Measurements from ENCODE around the gene ANAPC2. TPM values are rescaled to one million over a fixed set of nuclear protein-coding genes. Genes with fewer than 3 reads are reported as not detected.

The ANAPC2 gene
- total and polyA plus RNA-seq, 4 experiments from 2014 or later = 3.2 to 125 (median 60.8) TPM

Small RNA genes within 50 kb of the gene (microRNA-seq; reads per million reads assigned to microRNA genes)
- not detected for gene MIR3621 (ENCODE audit: borderline microRNAs expressed, borderline number of aligned reads, borderline replicate concordance)

Other genes starting within 250 kb of the ANAPC2 start
Only the 30 nearest of the 33 such genes appear.
- gene PTGDS, start 211.1 kb downstream of the ANAPC2 start, total RNA-seq = 1 to 10 TPM; 4.8 to 5.1 TPM
- gene PTGDS, start 211.1 kb downstream of the ANAPC2 start, polyA plus RNA-seq = 1 to 10 TPM; 1.7 to 3.8 TPM
- gene LCNL1, start 205.6 kb downstream of the ANAPC2 start, total RNA-seq = under 1 TPM; 0.14 to 0.17 TPM
- not detected for gene LCNL1, start 205.6 kb downstream of the ANAPC2 start, polyA plus RNA-seq
- 100 to 1,000 TPM in 1 of 2 experiments, 10 to 100 TPM in 1; 94.2 to 101 TPM for gene PAXX, start 196.1 kb downstream of the ANAPC2 start, total RNA-seq
- 100 to 1,000 TPM in 1 of 2 donors, 10 to 100 TPM in 1; 76.0 to 103 TPM for gene PAXX, start 196.1 kb downstream of the ANAPC2 start, polyA plus RNA-seq
- 1 to 10 TPM; 3.1 to 3.7 TPM for gene CLIC3, start 192.0 kb downstream of the ANAPC2 start, total RNA-seq
- 1 to 10 TPM; 5.0 to 7.8 TPM for gene CLIC3, start 192.0 kb downstream of the ANAPC2 start, polyA plus RNA-seq
- 10 to 100 TPM; 63.8 to 68.6 TPM for gene ABCA2, start 160.3 kb downstream of the ANAPC2 start, total RNA-seq
- 10 to 100 TPM in 1 of 2 donors, 1 to 10 TPM in 1; 2.6 to 10.8 TPM for gene ABCA2, start 160.3 kb downstream of the ANAPC2 start, polyA plus RNA-seq
- gene FUT7, start 156.5 kb downstream of the ANAPC2 start, total RNA-seq = 1 to 10 TPM; 3.4 to 4.6 TPM
- 10 to 100 TPM; 22.6 to 43.8 TPM for gene FUT7, start 156.5 kb downstream of the ANAPC2 start, polyA plus RNA-seq
- 10 to 100 TPM; 20.7 to 21.4 TPM for gene NPDC1, start 142.4 kb downstream of the ANAPC2 start, total RNA-seq
- 10 to 100 TPM; 22.8 to 32.2 TPM for gene NPDC1, start 142.4 kb downstream of the ANAPC2 start, polyA plus RNA-seq
- gene ENTPD2, start 134.5 kb downstream of the ANAPC2 start, total RNA-seq = not detected
- not detected for gene ENTPD2, start 134.5 kb downstream of the ANAPC2 start, polyA plus RNA-seq
- gene SAPCD2, start 118.0 kb downstream of the ANAPC2 start, total RNA-seq = under 1 TPM; 0.09 to 0.11 TPM
- under 1 TPM; 0.10 to 0.15 TPM for gene SAPCD2, start 118.0 kb downstream of the ANAPC2 start, polyA plus RNA-seq
- gene UAP1L1, start 111.0 kb downstream of the ANAPC2 start, total RNA-seq = 10 to 100 TPM; 10.6 to 12.5 TPM
- 1 to 10 TPM in 1 of 2 donors, under 1 TPM in 1; 0.81 to 2.9 TPM for gene UAP1L1, start 111.0 kb downstream of the ANAPC2 start, polyA plus RNA-seq
- gene MAN1B1, start 101.6 kb downstream of the ANAPC2 start, total RNA-seq = 10 to 100 TPM; 63.3 to 71.0 TPM
- gene MAN1B1, start 101.6 kb downstream of the ANAPC2 start, polyA plus RNA-seq = 10 to 100 TPM; 35.4 to 37.5 TPM
- 100 to 1,000 TPM; 357 to 362 TPM for gene DPP7, start 73.8 kb downstream of the ANAPC2 start, total RNA-seq
- 100 to 1,000 TPM; 135 to 206 TPM for gene DPP7, start 73.8 kb downstream of the ANAPC2 start, polyA plus RNA-seq
- gene GRIN1, start 49.4 kb downstream of the ANAPC2 start, total RNA-seq = not detected
- gene GRIN1, start 49.4 kb downstream of the ANAPC2 start, polyA plus RNA-seq = not detected
- not detected for gene LRRC26, start 18.5 kb downstream of the ANAPC2 start, total RNA-seq
- gene LRRC26, start 18.5 kb downstream of the ANAPC2 start, polyA plus RNA-seq = not detected
- gene TMEM210, start 16.5 kb downstream of the ANAPC2 start, total RNA-seq = not detected
- not detected for gene TMEM210, start 16.5 kb downstream of the ANAPC2 start, polyA plus RNA-seq
- gene SSNA1, start 116 bp upstream of the ANAPC2 start, total RNA-seq = 10 to 100 TPM; 48.6 to 49.5 TPM
- gene SSNA1, start 116 bp upstream of the ANAPC2 start, polyA plus RNA-seq = 100 to 1,000 TPM; 117 to 161 TPM
- 1 to 10 TPM; 8.5 to 8.6 TPM for gene TPRN, start 12.2 kb upstream of the ANAPC2 start, total RNA-seq
- under 1 TPM; 0.27 to 0.45 TPM for gene TPRN, start 12.2 kb upstream of the ANAPC2 start, polyA plus RNA-seq
- gene TMEM203, start 17.1 kb upstream of the ANAPC2 start, total RNA-seq = 10 to 100 TPM; 39.5 to 42.9 TPM
- 100 to 1,000 TPM; 129 to 170 TPM for gene TMEM203, start 17.1 kb upstream of the ANAPC2 start, polyA plus RNA-seq
- gene NDOR1, start 17.1 kb upstream of the ANAPC2 start, total RNA-seq = 10 to 100 TPM; 36.7 to 37.1 TPM
- gene NDOR1, start 17.1 kb upstream of the ANAPC2 start, polyA plus RNA-seq = 1 to 10 TPM; 4.6 to 9.5 TPM
- gene RNF208, start 33.7 kb upstream of the ANAPC2 start, total RNA-seq = 1 to 10 TPM in 1 of 2 experiments, under 1 TPM in 1; 0.64 to 1.3 TPM
- not detected for gene RNF208, start 33.7 kb upstream of the ANAPC2 start, polyA plus RNA-seq
- under 1 TPM in 1 of 2 experiments, not detected in 1; 0.25 TPM for gene CYSRT1, start 36.6 kb upstream of the ANAPC2 start, total RNA-seq
- not detected for gene CYSRT1, start 36.6 kb upstream of the ANAPC2 start, polyA plus RNA-seq
- gene RNF224, start 38.9 kb upstream of the ANAPC2 start, total RNA-seq = not detected
- not detected for gene RNF224, start 38.9 kb upstream of the ANAPC2 start, polyA plus RNA-seq
- not detected for gene SLC34A3, start 42.3 kb upstream of the ANAPC2 start, total RNA-seq
- gene SLC34A3, start 42.3 kb upstream of the ANAPC2 start, polyA plus RNA-seq = not detected
- gene TUBB4B, start 52.7 kb upstream of the ANAPC2 start, total RNA-seq = 100 to 1,000 TPM in 1 of 2 experiments, 10 to 100 TPM in 1; 99.8 to 103 TPM
- gene TUBB4B, start 52.7 kb upstream of the ANAPC2 start, polyA plus RNA-seq = 10 to 100 TPM; 53.1 to 64.1 TPM
- gene STPG3, start 62.7 kb upstream of the ANAPC2 start, total RNA-seq = not detected
- gene STPG3, start 62.7 kb upstream of the ANAPC2 start, polyA plus RNA-seq = not detected
- 10 to 100 TPM; 44.3 to 44.9 TPM for gene NELFB, start 66.8 kb upstream of the ANAPC2 start, total RNA-seq
- gene NELFB, start 66.8 kb upstream of the ANAPC2 start, polyA plus RNA-seq = 10 to 100 TPM; 28.3 to 28.7 TPM
- 1 to 10 TPM; 2.1 TPM for gene TOR4A, start 89.2 kb upstream of the ANAPC2 start, total RNA-seq
- under 1 TPM; 0.46 to 0.78 TPM for gene TOR4A, start 89.2 kb upstream of the ANAPC2 start, polyA plus RNA-seq
- gene NRARP, start 113.7 kb upstream of the ANAPC2 start, total RNA-seq = under 1 TPM; 0.25 to 0.29 TPM
- gene NRARP, start 113.7 kb upstream of the ANAPC2 start, polyA plus RNA-seq = not detected
- 10 to 100 TPM; 21.4 to 21.9 TPM for gene EXD3, start 234.6 kb upstream of the ANAPC2 start, total RNA-seq
- gene EXD3, start 234.6 kb upstream of the ANAPC2 start, polyA plus RNA-seq = 1 to 10 TPM; 2.5 to 7.1 TPM
- gene NOXA1, start 234.8 kb upstream of the ANAPC2 start, total RNA-seq = 1 to 10 TPM; 4.5 to 5.6 TPM
- under 1 TPM; 0.29 to 1.00 TPM for gene NOXA1, start 234.8 kb upstream of the ANAPC2 start, polyA plus RNA-seq